ENCODE data around the gene ARFGAP2. TPM values are rescaled to one million over a fixed set of nuclear protein-coding genes. Genes with fewer than 3 reads are reported as not detected.

Gene ARFGAP2
- total and polyA plus RNA-seq, 2 of the 8 experiments (the other 6 are each of a cell fraction or from before 2014, with no cell fraction given): 50.2 to 64.0 TPM

GRCh38 chr11:47131136-47131535, 45.5 kb downstream of the ARFGAP2 start:
- Histone ChIP-seq H3K36me3 (ENCODE audit: control insufficient read depth in 2 of 4, insufficient read depth in 4 of 4, low read length in 3 of 4) (no peaks in the 10 kb centered on the region), H2BK120ac (replicated peaks; ENCODE audit: low read depth, low read length) (no peak overlapping the region), H4K20me1 (replicated peaks in 1 of 2; ENCODE audit: control insufficient read depth in 1 of 2, insufficient read depth in 2 of 2, low read length in 2 of 2) (no peaks in the 10 kb centered on the region), H3K4me2 (ENCODE audit: insufficient read depth in 1 of 2, low read depth in 2 of 2, low read length in 2 of 2) (peak overlapping the region; percentile 18 to 58; a peak in 2 of 4 replicates), H3K18ac (ENCODE audit: extremely low read depth, low read length) (peak overlapping the region; percentile 4; the same call in 1 of the 2 replicates), H3K79me1 (ENCODE audit: low read depth, low read length) (no peaks in the 10 kb centered on the region), H2BK5ac (ENCODE audit: low read depth, low read length) (no peak overlapping the region), H3K9me3 (ENCODE audit: insufficient read depth in 2 of 2, low read depth in 1 of 2, low read length in 1 of 2) (no peaks in the 10 kb centered on the region), H3K23ac (ENCODE audit: insufficient read length) (no peak overlapping the region), H3K79me2 (ENCODE audit: control insufficient read depth in 1 of 2, insufficient read depth in 2 of 2, low read length in 2 of 2) (no peaks in the 10 kb centered on the region), H3K9ac (replicated peaks in 1 of 4; ENCODE audit: extremely low read depth in 1 of 4, low read depth in 3 of 4, low read length in 3 of 4) (no peak overlapping the region), H2BK12ac (ENCODE audit: low read depth, low read length) (no peak overlapping the region), H3K4me3 (ENCODE audit: extremely low read depth in 1 of 4, insufficient read depth in 2 of 4, low read depth in 3 of 4, low read length in 4 of 4) (no peak overlapping the region), H3K27ac (ENCODE audit: low read depth, low read length) (no peak overlapping the region), H2AK5ac (ENCODE audit: low read depth, low read length) (0 out of 2 replicates have a peak overlapping the region, but pooled peaks have one; percentile 1), H2AFZ (ENCODE audit: low read length) (no peak overlapping the region), H4K91ac (replicated peaks; ENCODE audit: insufficient read length, low read length) (no peak overlapping the region), H3K4ac (replicated peaks; ENCODE audit: insufficient read length, low read depth, low read length) (no peak overlapping the region), H2BK20ac (ENCODE audit: low read length) (no peak overlapping the region), H2BK15ac (ENCODE audit: low read length) (0 out of 2 replicates have a peak overlapping the region, but pooled peaks have one; percentile 8), H3K23me2 (ENCODE audit: low read depth, low read length) (no peaks in the 10 kb centered on the region), H3K27me3 (replicated peaks in 1 of 4; ENCODE audit: control insufficient read depth in 3 of 4, extremely low read depth in 1 of 4, insufficient read depth in 3 of 4, low read length in 3 of 4) (no peaks in the 10 kb centered on the region), H3K4me1 (replicated peaks in 1 of 4; ENCODE audit: control insufficient read depth in 3 of 4, insufficient read depth in 4 of 4, low read length in 3 of 4) (peaks cover 2 to 13% (median 7%) of the 10 kb centered on the region in 4 experiments; a peak in 5 of 7 replicates), H3K14ac (ENCODE audit: insufficient read length) (no peak overlapping the region), H3K56ac (replicated peaks; ENCODE audit: insufficient read length, low read depth, low read length) (no peak overlapping the region), H4K8ac (ENCODE audit: extremely low read depth, insufficient read depth, low read length) (no peak overlapping the region), H4K5ac (ENCODE audit: insufficient read length, low read depth, low read length) (no peak overlapping the region)
- POLR2A ChIA-PET (ENCODE audit: partially characterized antibody): interaction anchor here (0.6 to 1.2 kb wide), 2 partner anchors 11 to 32 kb away, joined by 4 read pairs; no protein-coding TSS in a partner anchor
- 92% methylated on average over 2 of the region's 2 CpGs; no CpG with 5 or more reads in 1 of the 2 experiments for WGBS, 2 experiments (ENCODE audit: extremely low coverage in 1 of 2, insufficient coverage in 1 of 2, insufficient read length in 1 of 2, insufficient replicate concordance in 2 of 2, low coverage in 1 of 2, low lambda C conversion rate in 2 of 2, missing lambda C conversion rate in 1 of 2)
- DNase-seq (ENCODE audit: low read depth in 1 of 2, low spot score in 2 of 2) (no peak), FAIRE-seq (no peak)
- CTCF ChIA-PET (ENCODE audit: partially characterized antibody): interaction anchor here (1.0 to 3.1 kb wide), 6 partner anchors 12 to 224 kb away, joined by 3 to 15 read pairs (median 4); no protein-coding TSS in a partner anchor
- TF ChIP-seq, protein P1, sequence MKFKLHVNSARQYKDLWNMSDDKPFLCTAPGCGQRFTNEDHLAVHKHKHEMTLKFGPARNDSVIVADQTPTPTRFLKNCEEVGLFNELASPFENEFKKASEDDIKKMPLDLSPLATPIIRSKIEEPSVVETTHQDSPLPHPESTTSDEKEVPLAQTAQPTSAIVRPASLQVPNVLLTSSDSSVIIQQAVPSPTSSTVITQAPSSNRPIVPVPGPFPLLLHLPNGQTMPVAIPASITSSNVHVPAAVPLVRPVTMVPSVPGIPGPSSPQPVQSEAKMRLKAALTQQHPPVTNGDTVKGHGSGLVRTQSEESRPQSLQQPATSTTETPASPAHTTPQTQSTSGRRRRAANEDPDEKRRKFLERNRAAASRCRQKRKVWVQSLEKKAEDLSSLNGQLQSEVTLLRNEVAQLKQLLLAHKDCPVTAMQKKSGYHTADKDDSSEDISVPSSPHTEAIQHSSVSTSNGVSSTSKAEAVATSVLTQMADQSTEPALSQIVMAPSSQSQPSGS (IDR thresholded peaks at IDR 0.05; ENCODE audit: low read length): no peak
- TF ChIP-seq ATF3 (IDR thresholded peaks at IDR 0.05; ENCODE audit: insufficient read depth, low read depth, low read length) (no peak), HDAC2 (IDR thresholded peaks at IDR 0.05; ENCODE audit: borderline replicate concordance in 1 of 2, low read depth in 2 of 2, low read length in 2 of 2) (no peak), SP1 (IDR thresholded peaks at IDR 0.05; ENCODE audit: low read depth, low read length) (no peak), NANOG (IDR thresholded peaks at IDR 0.05; ENCODE audit: insufficient read depth, low read depth, low read length, poor library complexity, severe bottlenecking) (no peak), SRF (IDR thresholded peaks at IDR 0.05; ENCODE audit: low read depth, low read length) (no peak)
- TF ChIP-seq, protein P2, sequence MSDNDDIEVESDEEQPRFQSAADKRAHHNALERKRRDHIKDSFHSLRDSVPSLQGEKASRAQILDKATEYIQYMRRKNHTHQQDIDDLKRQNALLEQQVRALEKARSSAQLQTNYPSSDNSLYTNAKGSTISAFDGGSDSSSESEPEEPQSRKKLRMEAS (IDR thresholded peaks at IDR 0.05): no peak
